Liver (tissue), 9 donors: ENCODE results near the gene CMIP. TPM values are rescaled to one million over a fixed set of nuclear protein-coding genes. Genes with fewer than 3 reads are reported as not detected.

Experiments used
- DNase-seq: peaks from one replicate; pipeline ENCODE4 v3.0.0-alpha.2; 2017; ENCODE audit warnings: low spot score
- H3K27ac ChIP-seq, 2 donors: one replicate each; pipeline ENCODE4 v1.7.0; 2013; ENCODE audit warnings: inconsistent platforms in 2 of 2, low read length in 2 of 2, control low read depth in 1 of 2, low read depth in 1 of 2, mild to moderate bottlenecking in 1 of 2
- H3K27me3 ChIP-seq, 4 donors: one replicate each; pipeline versions ENCODE4 v1.6.1 to v1.7.0; 2013; ENCODE audit warnings: low read length in 3 of 4, inconsistent platforms in 1 of 4, mild to moderate bottlenecking in 1 of 4, moderate library complexity in 1 of 4; ENCODE audit not compliant: control insufficient read depth in 4 of 4, insufficient read depth in 4 of 4
- H3K36me3 ChIP-seq, 4 donors: one replicate each; pipeline versions ENCODE4 v1.6.1 to v1.7.0; 2013; ENCODE audit warnings: low read length in 3 of 4, mild to moderate bottlenecking in 3 of 4, low read depth in 1 of 4, moderate library complexity in 1 of 4; ENCODE audit not compliant: control insufficient read depth in 4 of 4, insufficient read depth in 3 of 4
- H3K4me1 ChIP-seq, 4 donors: one replicate each; pipeline versions ENCODE4 v1.6.1 to v1.7.0; 2013; ENCODE audit warnings: low read length in 3 of 4, mild to moderate bottlenecking in 3 of 4, moderate library complexity in 1 of 4; ENCODE audit not compliant: control insufficient read depth in 4 of 4, insufficient read depth in 4 of 4
- H3K4me3 ChIP-seq, 3 donors: one replicate each; pipeline versions ENCODE4 v1.6.1 to v1.7.0; 2013; ENCODE audit warnings: low read length in 3 of 3, control low read depth in 1 of 3, low read depth in 1 of 3, mild to moderate bottlenecking in 1 of 3
- H3K9ac ChIP-seq, 2 donors: one replicate each; pipeline ENCODE4 v1.7.0; 2013; ENCODE audit warnings: low read length in 2 of 2, mild to moderate bottlenecking in 2 of 2, moderate library complexity in 2 of 2, control low read depth in 1 of 2, low read depth in 1 of 2
- H3K9me3 ChIP-seq, 4 donors: one replicate each; pipeline versions ENCODE4 v1.6.1 to v1.7.0; 2013; ENCODE audit warnings: low read length in 3 of 4; ENCODE audit not compliant: control insufficient read depth in 4 of 4
- FOXA1 ChIP-seq: IDR thresholded peaks from 2 replicates; pipeline ENCODE4 v1.6.1; 2016; ENCODE audit warnings: antibody characterized with exemption
- GABPA ChIP-seq, 2 donors: IDR thresholded peaks in 1 of 2; conservative IDR thresholded peaks in 1 of 2; 2 replicates each; pipeline ENCODE4 v1.6.1; 2016; ENCODE audit warnings: antibody characterized with exemption in 2 of 2, mild to moderate bottlenecking in 1 of 2, moderate library complexity in 1 of 2
- HNF4A ChIP-seq, 2 donors: conservative IDR thresholded peaks; 2 replicates each; pipeline ENCODE4 v1.6.1; 2016; ENCODE audit warnings: antibody characterized with exemption in 2 of 2, mild to moderate bottlenecking in 2 of 2
- HNF4G ChIP-seq: IDR thresholded peaks from 2 replicates; pipeline ENCODE4 v1.6.1; 2016; ENCODE audit warnings: antibody characterized with exemption
- JUND ChIP-seq, 2 donors: IDR thresholded peaks; 2 replicates each; pipeline ENCODE4 v1.6.1; 2016; ENCODE audit warnings: antibody characterized with exemption in 2 of 2
- NR2F2 ChIP-seq: IDR thresholded peaks from 2 replicates; pipeline ENCODE4 v1.6.1; 2016; ENCODE audit warnings: antibody characterized with exemption
- RAD21 ChIP-seq, 2 donors: IDR thresholded peaks; 2 replicates each; pipeline ENCODE4 v1.6.1; 2016; ENCODE audit warnings: antibody characterized with exemption in 2 of 2, mild to moderate bottlenecking in 2 of 2
- REST ChIP-seq: IDR thresholded peaks from 2 replicates; pipeline ENCODE4 v1.6.1; 2016; ENCODE audit warnings: antibody characterized with exemption, mild to moderate bottlenecking
- RXRA ChIP-seq, 2 donors: IDR thresholded peaks; 2 replicates each; pipeline ENCODE4 v1.6.1; 2017 to 2018; ENCODE audit warnings: antibody characterized with exemption in 2 of 2, mild to moderate bottlenecking in 1 of 2
- SP1 ChIP-seq: IDR thresholded peaks from 2 replicates; pipeline ENCODE4 v1.6.1; 2018; ENCODE audit warnings: antibody characterized with exemption, mild to moderate bottlenecking
- YY1 ChIP-seq: IDR thresholded peaks from 2 replicates; pipeline ENCODE4 v1.6.1; 2016; ENCODE audit warnings: antibody characterized with exemption, mild to moderate bottlenecking
- WGBS: extraction: QIAGEN DNeasy Blood & Tissue Kit; methylation state at CpG from one replicate; pipeline ENCODE4 v1.1.7; 2013; 5-methylcytosine and 5-hydroxymethylcytosine counted together
- polyA plus RNA-seq, 2 donors: library from polyadenylated mRNA; stranded (reverse) in 1 of 2; unstranded in 1 of 2; fragments of 200-250 nt in 1 of 2; fragments of >200 nt in 1 of 2; fragmentation: Nextera tagmentation in 1 of 2; extraction: Ambion mirVana in 1 of 2; gene quantifications; one replicate each; pipeline versions ENCODE4 v1.2.1 to v1.2.3, GENCODE V29; 2013 to 2015
- total RNA-seq, 2 donors: library from RNA; depleted of rRNA; stranded (reverse); fragments of >200 nt; gene quantifications; one replicate each; pipeline ENCODE4 v1.2.3, GENCODE V29; 2014
- TF ChIP-seq, protein P1 (sequence below): IDR thresholded peaks from 2 replicates; pipeline ENCODE4 v1.6.1; 2016; ENCODE audit warnings: antibody characterized with exemption
- TF ChIP-seq, protein P2 (sequence below): IDR thresholded peaks from 2 replicates; pipeline ENCODE4 v1.6.1; 2016; ENCODE audit warnings: antibody characterized with exemption
- TF ChIP-seq, protein P3 (sequence below): IDR thresholded peaks from 2 replicates; pipeline ENCODE4 v1.6.1; 2016; ENCODE audit warnings: antibody characterized with exemption
- donor health status: healthy.
- donor health status: healthy.
- donor health status: healthy.
- donor health status: healthy.
- donor health status: healthy.

The CMIP gene
- total and polyA plus RNA-seq, 4 donors = 1.7 to 15.6 (median 10.1) TPM

GRCh38 chr16:81533175-81533507 lies 88.5 kb downstream of the CMIP start:
- H3K27ac ChIP-seq = no peak overlapping the region
- H3K9me3 ChIP-seq = no peaks in the 10 kb centered on the region
- H3K36me3 ChIP-seq = no peaks in the 10 kb centered on the region
- 62% methylated on average over 3 of the region's 3 CpGs for WGBS
- H3K27me3 ChIP-seq = no peaks in the 10 kb centered on the region
- no peak overlapping the region for H3K9ac ChIP-seq
- H3K4me1 ChIP-seq = peaks cover 9 to 45% (median 38%) of the 10 kb centered on the region in 4 donors
- H3K4me3 ChIP-seq = no peak overlapping the region
- no peak for DNase-seq
- TF ChIP-seq, protein P1, sequence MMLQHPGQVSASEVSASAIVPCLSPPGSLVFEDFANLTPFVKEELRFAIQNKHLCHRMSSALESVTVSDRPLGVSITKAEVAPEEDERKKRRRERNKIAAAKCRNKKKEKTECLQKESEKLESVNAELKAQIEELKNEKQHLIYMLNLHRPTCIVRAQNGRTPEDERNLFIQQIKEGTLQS = no peak
- TF ChIP-seq REST (no peak), RAD21 (IDR thresholded peaks at IDR 0.05) (no peak), YY1 (no peak), GABPA (IDR thresholded peaks at IDR 0.05 in 1 of 2, conservative IDR thresholded peaks at IDR 0.05 in 1 of 2) (no peak), HNF4G (no peak), JUND (IDR thresholded peaks at IDR 0.05) (no peak), NR2F2 (no peak), FOXA1 (no peak), SP1 (no peak)
- TF ChIP-seq, protein P2, sequence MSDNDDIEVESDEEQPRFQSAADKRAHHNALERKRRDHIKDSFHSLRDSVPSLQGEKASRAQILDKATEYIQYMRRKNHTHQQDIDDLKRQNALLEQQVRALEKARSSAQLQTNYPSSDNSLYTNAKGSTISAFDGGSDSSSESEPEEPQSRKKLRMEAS = no peak

DNA sequence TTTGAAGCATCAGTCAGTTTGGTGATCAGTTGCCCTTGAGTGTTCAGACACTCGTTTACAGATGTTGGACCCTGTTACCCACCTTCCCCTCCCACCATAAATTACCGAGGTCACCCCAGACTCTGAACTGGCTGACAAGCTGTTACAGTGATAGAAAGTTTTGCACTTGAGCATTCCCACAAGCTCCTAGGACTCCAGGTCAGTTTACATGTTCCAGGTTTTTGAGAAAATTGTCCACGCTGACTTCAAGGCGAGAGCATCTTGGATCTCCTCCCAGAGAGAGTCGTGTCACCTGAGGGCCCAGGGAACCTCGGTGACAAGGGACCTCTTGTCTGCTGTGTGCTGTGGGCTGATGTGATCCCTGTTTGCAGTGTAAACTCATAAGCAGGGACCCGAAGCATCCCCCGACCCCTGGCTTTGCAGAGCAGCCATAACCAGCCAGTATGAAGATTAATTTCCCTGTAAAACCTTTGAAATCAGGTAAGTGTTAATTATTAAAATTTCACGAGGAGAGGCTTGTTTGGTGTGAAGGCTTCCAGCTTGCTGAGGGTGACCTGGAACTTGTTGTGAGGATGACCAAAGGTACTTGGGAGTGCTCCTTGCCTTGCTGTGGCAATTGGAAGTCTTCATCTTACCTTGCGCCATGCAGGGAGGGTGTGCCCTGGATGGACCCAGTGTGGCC lies 91.2 kb downstream of the CMIP start:
- 73% methylated on average over 10 of the region's 10 CpGs for WGBS
- Histone ChIP-seq H3K4me3 (no peak overlapping the region), H3K36me3 (no peaks in the 10 kb centered on the region), H3K27me3 (no peaks in the 10 kb centered on the region), H3K4me1 (peaks cover 9 to 61% (median 53%) of the 10 kb centered on the region in 4 donors), H3K9ac (no peak overlapping the region), H3K27ac (no peak overlapping the region), H3K9me3 (no peaks in the 10 kb centered on the region)
- DNase-seq = no peak
- TF ChIP-seq FOXA1 (no peak), YY1 (no peak), HNF4G (no peak), RAD21 (IDR thresholded peaks at IDR 0.05) (no peak), RXRA (IDR thresholded peaks at IDR 0.05) (no peak), HNF4A (conservative IDR thresholded peaks at IDR 0.05) (no peak)
- TF ChIP-seq, protein P2 = no peak
- TF ChIP-seq, protein P3, sequence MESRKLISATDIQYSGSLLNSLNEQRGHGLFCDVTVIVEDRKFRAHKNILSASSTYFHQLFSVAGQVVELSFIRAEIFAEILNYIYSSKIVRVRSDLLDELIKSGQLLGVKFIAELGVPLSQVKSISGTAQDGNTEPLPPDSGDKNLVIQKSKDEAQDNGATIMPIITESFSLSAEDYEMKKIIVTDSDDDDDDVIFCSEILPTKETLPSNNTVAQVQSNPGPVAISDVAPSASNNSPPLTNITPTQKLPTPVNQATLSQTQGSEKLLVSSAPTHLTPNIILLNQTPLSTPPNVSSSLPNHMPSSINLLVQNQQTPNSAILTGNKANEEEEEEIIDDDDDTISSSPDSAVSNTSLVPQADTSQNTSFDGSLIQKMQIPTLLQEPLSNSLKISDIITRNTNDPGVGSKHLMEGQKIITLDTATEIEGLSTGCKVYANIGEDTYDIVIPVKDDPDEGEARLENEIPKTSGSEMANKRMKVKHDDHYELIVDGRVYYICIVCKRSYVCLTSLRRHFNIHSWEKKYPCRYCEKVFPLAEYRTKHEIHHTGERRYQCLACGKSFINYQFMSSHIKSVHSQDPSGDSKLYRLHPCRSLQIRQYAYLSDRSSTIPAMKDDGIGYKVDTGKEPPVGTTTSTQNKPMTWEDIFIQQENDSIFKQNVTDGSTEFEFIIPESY = no peak
- TF ChIP-seq, protein P1 = no peak
